Suprapubic skin (tissue), 4 donors: ENCODE results near the gene IQCE. TPM values are rescaled to one million over a fixed set of nuclear protein-coding genes. Genes with fewer than 3 reads are reported as not detected.

Source experiments
- DNase-seq, 2 donors: peaks; one replicate each; pipeline ENCODE4 v3.0.0-alpha.2; 2019; ENCODE audit warnings: low spot score in 2 of 2
- H3K27ac ChIP-seq: fragments of 200-600 bp; sonication (generic); one replicate; pipeline ENCODE4 v1.5.1; 2019
- H3K27me3 ChIP-seq: fragments of 200-600 bp; sonication (generic); one replicate; pipeline ENCODE4 v1.5.1; 2019
- H3K36me3 ChIP-seq: fragments of 200-600 bp; sonication (generic); one replicate; pipeline ENCODE4 v1.5.1; 2019
- H3K4me1 ChIP-seq: fragments of 200-600 bp; sonication (generic); one replicate; pipeline ENCODE4 v1.5.1; 2019
- H3K4me3 ChIP-seq: fragments of 200-600 bp; sonication (generic); one replicate; pipeline ENCODE4 v1.5.1; 2019; ENCODE audit warnings: mild to moderate bottlenecking
- H3K9me3 ChIP-seq: fragments of 200-600 bp; sonication (generic); one replicate; pipeline ENCODE4 v1.5.1; 2019
- EP300 ChIP-seq: sonication (generic); formaldehyde crosslinking; IDR thresholded peaks from one replicate; pipeline ENCODE4 v1.6.1; 2017; ENCODE audit warnings: antibody characterized with exemption
- POLR2A ChIP-seq, 2 donors: fragments of 450-650 bp; IDR thresholded peaks; one replicate each; pipeline ENCODE4 v1.6.1; 2017; ENCODE audit warnings: antibody characterized with exemption in 2 of 2, mild to moderate bottlenecking in 2 of 2, moderate library complexity in 2 of 2
- POLR2AphosphoS5 ChIP-seq, 3 donors: sonication (generic); formaldehyde crosslinking; IDR thresholded peaks; one replicate each; pipeline ENCODE4 v1.6.1; 2017; ENCODE audit warnings: antibody characterized with exemption in 3 of 3
- WGBS: methylation state at CpG from one replicate; pipeline ENCODE4 v1.1.5; 2018; 5-methylcytosine and 5-hydroxymethylcytosine counted together
- total RNA-seq, 4 donors: library from RNA; depleted of rRNA; stranded (reverse); fragments of >200 nt; gene quantifications; one replicate each; pipeline ENCODE4 v1.1.0, GENCODE V29; 2016
- TF ChIP-seq, protein P1 (sequence below), 2 donors: fragments of 200-600 bp in 1 of 2; fragments of 450-650 bp in 1 of 2; sonication (generic) in 1 of 2; IDR thresholded peaks; one replicate each; pipeline ENCODE4 v1.5.1; 2016 to 2019; ENCODE audit warnings: antibody characterized with exemption in 2 of 2, mild to moderate bottlenecking in 1 of 2, moderate library complexity in 1 of 2

The IQCE gene
- total RNA-seq, 4 donors from 2014 or later, result 10.1 to 18.8 (median 15.7) TPM

DNA sequence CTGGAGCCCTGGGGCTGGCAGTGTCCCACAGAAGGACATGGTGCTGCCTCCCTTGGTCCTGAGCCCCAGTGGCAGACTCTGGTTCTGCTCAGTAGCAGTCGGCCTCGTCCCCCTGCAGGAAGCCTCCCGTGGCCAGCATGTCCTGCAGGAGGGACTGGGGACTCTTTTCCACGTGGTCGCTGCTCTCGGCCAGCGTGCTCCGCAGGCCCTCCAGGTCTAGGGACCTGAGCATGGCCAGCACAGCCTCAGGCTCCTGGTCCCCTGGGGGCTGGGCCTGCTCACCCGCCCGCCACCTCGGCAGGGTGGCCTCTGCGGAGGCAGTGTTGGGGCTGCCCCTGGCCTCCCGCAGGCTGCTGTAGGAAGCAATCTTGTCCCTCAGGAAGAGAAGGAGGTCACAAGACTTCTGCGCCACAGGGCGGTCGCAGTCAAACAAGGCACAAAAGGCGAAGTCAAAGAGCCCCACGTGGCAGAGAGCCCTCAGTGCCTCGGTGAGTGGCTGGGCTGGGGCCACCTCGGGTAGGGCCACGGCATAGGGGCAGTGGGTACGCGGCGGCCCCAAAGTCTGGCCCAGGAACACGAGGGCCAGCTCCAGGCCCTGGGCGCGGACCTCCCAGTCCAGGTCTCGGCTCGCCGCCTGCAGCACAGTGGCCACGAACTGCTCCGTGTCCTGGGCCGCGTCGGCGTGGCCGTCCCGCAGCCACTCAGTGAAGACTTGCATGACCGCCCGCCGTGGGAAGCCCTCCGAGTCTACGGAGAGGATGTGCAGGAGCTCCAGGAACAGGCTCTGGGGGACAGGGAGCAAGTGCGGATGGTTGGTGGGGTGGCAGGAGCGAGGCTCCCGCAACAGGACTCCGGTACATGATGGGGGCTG, 20.6 kb upstream of the IQCE start:
- 90% methylated on average over 11 of the region's 47 CpGs for WGBS
- TF ChIP-seq POLR2A (IDR thresholded peaks at IDR 0.05) (no peak), EP300 (no peak), POLR2AphosphoS5 (IDR thresholded peaks at IDR 0.05) (no peak)
- TF ChIP-seq, protein P1, sequence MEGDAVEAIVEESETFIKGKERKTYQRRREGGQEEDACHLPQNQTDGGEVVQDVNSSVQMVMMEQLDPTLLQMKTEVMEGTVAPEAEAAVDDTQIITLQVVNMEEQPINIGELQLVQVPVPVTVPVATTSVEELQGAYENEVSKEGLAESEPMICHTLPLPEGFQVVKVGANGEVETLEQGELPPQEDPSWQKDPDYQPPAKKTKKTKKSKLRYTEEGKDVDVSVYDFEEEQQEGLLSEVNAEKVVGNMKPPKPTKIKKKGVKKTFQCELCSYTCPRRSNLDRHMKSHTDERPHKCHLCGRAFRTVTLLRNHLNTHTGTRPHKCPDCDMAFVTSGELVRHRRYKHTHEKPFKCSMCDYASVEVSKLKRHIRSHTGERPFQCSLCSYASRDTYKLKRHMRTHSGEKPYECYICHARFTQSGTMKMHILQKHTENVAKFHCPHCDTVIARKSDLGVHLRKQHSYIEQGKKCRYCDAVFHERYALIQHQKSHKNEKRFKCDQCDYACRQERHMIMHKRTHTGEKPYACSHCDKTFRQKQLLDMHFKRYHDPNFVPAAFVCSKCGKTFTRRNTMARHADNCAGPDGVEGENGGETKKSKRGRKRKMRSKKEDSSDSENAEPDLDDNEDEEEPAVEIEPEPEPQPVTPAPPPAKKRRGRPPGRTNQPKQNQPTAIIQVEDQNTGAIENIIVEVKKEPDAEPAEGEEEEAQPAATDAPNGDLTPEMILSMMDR (IDR thresholded peaks at IDR 0.05), result no peak
- Histone ChIP-seq H3K27ac (no peak overlapping the region), H3K4me1 (peaks cover 3% of the 10 kb centered on the region), H3K36me3 (peaks cover 53% of the 10 kb centered on the region), H3K27me3 (no peaks in the 10 kb centered on the region), H3K9me3 (no peaks in the 10 kb centered on the region), H3K4me3 (no peak overlapping the region)
- DNase-seq, result peak in 1 of 2 donors; percentile 64

DNA sequence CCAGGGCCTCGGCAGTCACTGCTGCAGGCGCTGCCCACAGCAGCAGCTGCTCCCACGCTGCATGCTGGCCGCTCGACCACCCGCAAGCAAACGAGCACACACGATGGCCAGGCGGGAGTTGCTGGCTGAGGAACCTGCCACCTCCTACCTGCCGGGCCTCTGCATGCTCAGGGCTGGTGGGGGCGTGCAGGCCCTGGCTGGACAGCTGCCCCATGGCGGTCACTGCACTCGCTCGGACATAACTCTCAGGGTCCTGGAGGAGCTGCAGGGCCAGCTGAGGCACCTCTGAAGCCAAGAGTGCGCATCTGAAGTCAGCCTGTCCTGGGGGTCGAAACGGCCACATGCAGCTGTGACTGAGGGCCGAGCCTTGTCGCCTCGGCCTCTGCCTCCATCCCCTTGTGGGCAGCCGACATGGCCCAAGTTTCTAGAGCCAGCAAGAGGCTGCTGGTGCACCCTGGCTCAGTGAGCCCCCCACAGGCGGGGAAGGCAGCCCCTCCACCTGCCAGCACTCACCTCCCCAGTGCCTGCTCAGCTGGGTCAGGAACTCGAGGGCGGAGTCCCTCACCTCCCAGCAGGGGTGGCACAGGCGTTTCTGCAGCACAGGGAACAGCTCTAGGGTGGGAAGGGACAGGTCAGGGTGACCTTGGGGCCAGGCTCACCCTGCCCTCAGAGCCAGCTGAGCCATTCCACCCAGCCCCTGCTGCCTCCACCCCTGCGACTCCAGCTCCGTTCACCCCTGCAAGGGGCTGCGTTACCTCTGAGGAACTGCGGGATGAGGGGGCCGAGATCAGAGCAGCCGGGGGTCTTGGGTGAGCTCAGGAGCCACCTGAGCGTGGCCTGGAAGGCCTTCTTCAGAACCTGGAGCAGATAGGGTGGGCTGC, 19.5 kb upstream of the IQCE start:
- Histone ChIP-seq H3K36me3 (peaks cover 62% of the 10 kb centered on the region), H3K27ac (no peak overlapping the region), H3K9me3 (no peaks in the 10 kb centered on the region), H3K27me3 (no peaks in the 10 kb centered on the region), H3K4me3 (no peak overlapping the region), H3K4me1 (peaks cover 3% of the 10 kb centered on the region)
- DNase-seq, result peak; percentile 62 to 73
- TF ChIP-seq POLR2AphosphoS5 (IDR thresholded peaks at IDR 0.05) (no peak), POLR2A (IDR thresholded peaks at IDR 0.05) (no peak), EP300 (no peak)
- TF ChIP-seq, protein P1 (IDR thresholded peaks at IDR 0.05), result no peak
- WGBS, result 94% methylated on average over 12 of the region's 32 CpGs

DNA sequence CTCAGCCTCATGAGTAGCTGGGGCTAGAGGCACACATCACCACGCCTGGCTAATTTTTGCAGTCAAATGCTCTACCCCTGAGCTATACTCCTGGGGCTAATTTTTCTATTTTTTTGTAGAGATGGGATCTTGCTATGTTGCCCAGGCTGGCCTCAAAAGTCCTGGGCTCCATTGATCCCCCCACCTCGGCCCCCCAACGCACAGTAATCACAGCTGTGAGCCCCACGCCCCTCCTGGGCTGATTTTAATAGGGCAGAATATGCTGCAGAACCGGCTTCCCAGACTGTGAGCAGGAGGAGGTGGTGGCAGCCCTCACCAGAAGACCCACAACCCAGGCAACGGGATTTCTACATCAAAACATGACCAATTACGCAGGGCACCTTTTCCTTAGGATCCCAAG, 18.6 kb upstream of the IQCE start:
- TF ChIP-seq, protein P1 (IDR thresholded peaks at IDR 0.05), result no peak
- no peak for TF ChIP-seq POLR2AphosphoS5 (IDR thresholded peaks at IDR 0.05)
- Histone ChIP-seq H3K4me3 (no peak overlapping the region), H3K4me1 (peaks cover 3% of the 10 kb centered on the region), H3K9me3 (no peaks in the 10 kb centered on the region), H3K27ac (no peak overlapping the region), H3K36me3 (peaks cover 71% of the 10 kb centered on the region), H3K27me3 (no peaks in the 10 kb centered on the region)
- DNase-seq, result peak in 1 of 2 donors; percentile 77
- 74% methylated on average over 7 of the region's 7 CpGs for WGBS

DNA sequence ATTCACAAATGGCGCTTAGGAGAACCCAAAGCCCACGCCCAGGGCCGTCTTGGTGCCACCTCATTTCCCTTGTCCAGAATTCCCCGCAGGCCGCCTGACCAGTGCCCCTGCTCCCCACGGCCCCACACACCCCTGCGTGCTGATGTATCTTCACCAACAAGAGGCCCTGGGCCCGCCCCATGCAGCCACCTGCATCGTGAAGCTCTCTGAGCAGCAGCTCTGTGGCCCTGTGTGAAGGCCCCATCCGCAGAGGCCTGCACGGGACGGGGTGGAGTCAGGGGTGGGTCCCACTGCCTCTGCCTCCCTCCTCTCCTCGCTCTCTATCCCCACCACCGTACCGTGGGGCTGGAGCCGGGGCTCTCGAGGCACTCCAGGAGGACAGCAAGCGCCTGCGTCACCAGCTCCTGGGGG, 18.1 kb upstream of the IQCE start:
- H3K36me3 ChIP-seq, result peaks cover 73% of the 10 kb centered on the region

More for the DNA sequence above, 18.1 kb upstream of the IQCE start:
- H3K4me3 ChIP-seq, result no peak overlapping the region
- H3K27me3 ChIP-seq, result no peaks in the 10 kb centered on the region
- DNase-seq, result peak; percentile 61 to 80
- H3K27ac ChIP-seq, result no peak overlapping the region
- WGBS, result 87% methylated on average over 18 of the region's 19 CpGs
- no peak for TF ChIP-seq POLR2A (IDR thresholded peaks at IDR 0.05)
- TF ChIP-seq, protein P1 (IDR thresholded peaks at IDR 0.05), result no peak
- TF ChIP-seq EP300, result no peak
- TF ChIP-seq POLR2AphosphoS5 (IDR thresholded peaks at IDR 0.05), result no peak
- no peaks in the 10 kb centered on the region for H3K4me1 ChIP-seq
- H3K9me3 ChIP-seq, result no peaks in the 10 kb centered on the region
